H1 (cell line): ENCODE data around the gene ZDHHC3. TPM values are rescaled to one million over a fixed set of nuclear protein-coding genes. Genes with fewer than 3 reads are reported as not detected.

Experiments used
- CTCF ChIA-PET: fragments of 300-600 bp; sonication (Branson Sonifier 250); formaldehyde crosslinking; loops from one replicate; lab custom pipeline; 2021; ENCODE audit not compliant: partially characterized antibody; lab: Charles Lee
- POLR2A ChIA-PET: fragments of 300-600 bp; sonication (Branson Sonifier 250); formaldehyde crosslinking; loops from one replicate; lab custom pipeline; 2021; ENCODE audit warnings: inconsistent platforms; ENCODE audit not compliant: partially characterized antibody; lab: Charles Lee
- DNase-seq, 2 experiments: peaks; one replicate each; pipeline versions ENCODE4 v3.0.0 to v3.0.0-alpha.2; 2010 to 2022; ENCODE audit warnings: low spot score in 2 of 2, low read depth in 1 of 2, mixed read lengths in 1 of 2
- FAIRE-seq: peaks from 2 replicates; lab custom pipeline; 2011; peaks lifted over from hg19 to GRCh38; lab: Jason Lieb, UNC
- H2AFZ ChIP-seq: 2 replicates; pipeline ENCODE4 v1.8.1; 2012; ENCODE audit warnings: low read length, inconsistent platforms
- H2AK5ac ChIP-seq: 2 replicates; pipeline ENCODE4 v1.6.1; 2013; ENCODE audit warnings: low read depth, low read length
- H2BK120ac ChIP-seq: replicated peaks from 2 replicates; pipeline ENCODE3; 2013; ENCODE audit warnings: low read depth, low read length, inconsistent platforms
- H2BK12ac ChIP-seq: 2 replicates; pipeline ENCODE4 v1.6.1; 2013; ENCODE audit warnings: low read depth, low read length
- H2BK15ac ChIP-seq: 2 replicates; pipeline ENCODE4 v1.6.1; 2013; ENCODE audit warnings: low read length
- H2BK20ac ChIP-seq: 2 replicates; pipeline ENCODE4 v1.6.1; 2013; ENCODE audit warnings: low read length
- H2BK5ac ChIP-seq: 2 replicates; pipeline ENCODE4 v1.6.1; 2013; ENCODE audit warnings: low read depth, low read length
- H3K14ac ChIP-seq: 2 replicates; pipeline ENCODE4 v1.6.1; 2013; ENCODE audit warnings: inconsistent platforms; ENCODE audit not compliant: insufficient read length
- H3K18ac ChIP-seq: 2 replicates; pipeline ENCODE4 v1.6.1; 2013; ENCODE audit warnings: low read length; ENCODE audit errors: extremely low read depth
- H3K23ac ChIP-seq: 2 replicates; pipeline ENCODE4 v1.6.1; 2013; ENCODE audit warnings: inconsistent platforms; ENCODE audit not compliant: insufficient read length
- H3K23me2 ChIP-seq: 2 replicates; pipeline ENCODE4 v1.6.1; 2013; ENCODE audit warnings: low read depth, low read length
- H3K27ac ChIP-seq: 2 replicates; pipeline ENCODE4 v1.6.1; 2011; ENCODE audit warnings: low read depth, low read length, inconsistent platforms
- H3K27me3 ChIP-seq, 4 experiments: replicated peaks in 1 of 4; 1 replicate in 1 of 4; 2 replicates in 3 of 4; pipeline versions ENCODE4 v1.6.1 to v1.8.1; 2011 to 2013; ENCODE audit warnings: low read length in 3 of 4, mild to moderate bottlenecking in 3 of 4, inconsistent platforms in 2 of 4, mixed read lengths in 2 of 4, moderate library complexity in 1 of 4; ENCODE audit not compliant: control insufficient read depth in 3 of 4, insufficient read depth in 3 of 4; ENCODE audit errors: extremely low read depth in 1 of 4
- H3K36me3 ChIP-seq, 4 experiments: 2 replicates each; pipeline versions ENCODE4 v1.6.1 to v1.8.1; 2011 to 2013; ENCODE audit warnings: mild to moderate bottlenecking in 4 of 4, low read length in 3 of 4, moderate library complexity in 2 of 4, control low read depth in 1 of 4, inconsistent platforms in 1 of 4; ENCODE audit not compliant: insufficient read depth in 4 of 4, control insufficient read depth in 2 of 4
- H3K4ac ChIP-seq: replicated peaks from 2 replicates; pipeline ENCODE3; 2013; ENCODE audit warnings: low read length, low read depth, mixed read lengths, inconsistent platforms; ENCODE audit not compliant: insufficient read length
- H3K4me1 ChIP-seq, 4 experiments: replicated peaks in 1 of 4; 1 replicate in 1 of 4; 2 replicates in 3 of 4; pipeline versions ENCODE4 v1.6.1 to v1.8.1; 2011 to 2013; ENCODE audit warnings: low read length in 3 of 4, inconsistent platforms in 2 of 4, mixed read lengths in 1 of 4; ENCODE audit not compliant: insufficient read depth in 4 of 4, control insufficient read depth in 3 of 4
- H3K4me2 ChIP-seq, 2 experiments: 2 replicates each; pipeline versions ENCODE4 v1.6.1 to v1.8.1; 2011 to 2013; ENCODE audit warnings: low read depth in 2 of 2, low read length in 2 of 2, control low read depth in 1 of 2, inconsistent platforms in 1 of 2, mild to moderate bottlenecking in 1 of 2; ENCODE audit not compliant: insufficient read depth in 1 of 2
- H3K4me3 ChIP-seq, 4 experiments: fragments of 200-600, 300-600 bp in 1 of 4; sonication (generic), shearing (Covaris generic), sonication (Bioruptor Twin) in 1 of 4; 2 replicates each; pipeline versions ENCODE4 v1.5.1 to v1.8.1; 2011 to 2016; ENCODE audit warnings: low read length in 4 of 4, low read depth in 3 of 4, control low read depth in 2 of 4, inconsistent platforms in 2 of 4, mild to moderate bottlenecking in 2 of 4, mixed read lengths in 1 of 4, moderate library complexity in 1 of 4; ENCODE audit not compliant: insufficient read depth in 2 of 4; ENCODE audit errors: extremely low read depth in 1 of 4
- H3K56ac ChIP-seq: replicated peaks from 2 replicates; pipeline ENCODE3; 2013; ENCODE audit warnings: low read depth, mild to moderate bottlenecking, mixed read lengths, low read length, inconsistent platforms; ENCODE audit not compliant: insufficient read length
- H3K79me1 ChIP-seq: 2 replicates; pipeline ENCODE4 v1.6.1; 2013; ENCODE audit warnings: low read depth, low read length, control low read depth
- H3K79me2 ChIP-seq, 2 experiments: 2 replicates each; pipeline versions ENCODE4 v1.6.1 to v1.8.1; 2012 to 2013; ENCODE audit warnings: low read length in 2 of 2, mild to moderate bottlenecking in 2 of 2, inconsistent platforms in 1 of 2; ENCODE audit not compliant: insufficient read depth in 2 of 2, control insufficient read depth in 1 of 2
- H3K9ac ChIP-seq, 4 experiments: replicated peaks in 1 of 4; 1 replicate in 1 of 4; 2 replicates in 3 of 4; pipeline versions ENCODE4 v1.6.1 to v1.8.1; 2011 to 2013; ENCODE audit warnings: low read depth in 3 of 4, low read length in 3 of 4, control low read depth in 2 of 4, mild to moderate bottlenecking in 2 of 4, moderate library complexity in 2 of 4, inconsistent platforms in 1 of 4; ENCODE audit errors: extremely low read depth in 1 of 4
- H3K9me3 ChIP-seq, 2 experiments: 2 replicates each; pipeline versions ENCODE4 v1.6.1 to v1.8.1; 2012 to 2013; ENCODE audit warnings: mild to moderate bottlenecking in 2 of 2, moderate library complexity in 2 of 2, control low read depth in 1 of 2, inconsistent platforms in 1 of 2, low read depth in 1 of 2, low read length in 1 of 2, mixed read lengths in 1 of 2; ENCODE audit not compliant: insufficient read depth in 2 of 2
- H4K20me1 ChIP-seq, 2 experiments: replicated peaks in 1 of 2; 2 replicates each; pipeline versions ENCODE3 to v1.8.1; 2011 to 2013; ENCODE audit warnings: inconsistent platforms in 2 of 2, low read length in 2 of 2, mild to moderate bottlenecking in 1 of 2; ENCODE audit not compliant: insufficient read depth in 2 of 2, control insufficient read depth in 1 of 2
- H4K5ac ChIP-seq: 2 replicates; pipeline ENCODE4 v1.6.1; 2013; ENCODE audit warnings: low read length, low read depth, mixed read lengths, inconsistent platforms; ENCODE audit not compliant: insufficient read length
- H4K8ac ChIP-seq: 2 replicates; pipeline ENCODE4 v1.8.0; 2013; ENCODE audit warnings: mild to moderate bottlenecking, moderate library complexity, low read length, inconsistent platforms; ENCODE audit not compliant: insufficient read depth; ENCODE audit errors: extremely low read depth
- H4K91ac ChIP-seq: replicated peaks from 2 replicates; pipeline ENCODE3; 2013; ENCODE audit warnings: low read length, mixed read lengths, inconsistent platforms; ENCODE audit not compliant: insufficient read length
- CEBPB ChIP-seq: IDR thresholded peaks from 2 replicates; pipeline ENCODE4 v1.6.1; 2012; ENCODE audit warnings: low read depth, low read length
- KDM1A ChIP-seq: fragments of 200-600, 300-600 bp; sonication (generic); IDR thresholded peaks from 2 replicates; pipeline ENCODE4 v1.7.1; 2016; ENCODE audit warnings: mild to moderate bottlenecking, low read length, borderline replicate concordance
- NANOG ChIP-seq: IDR thresholded peaks from 2 replicates; pipeline ENCODE4 v1.6.1; 2011; ENCODE audit warnings: low read length, low read depth, mild to moderate bottlenecking, inconsistent platforms; ENCODE audit not compliant: insufficient read depth, poor library complexity, severe bottlenecking
- WGBS, 2 experiments: shearing (Covaris generic) in 1 of 2; methylation state at CpG; one replicate each; pipeline versions ENCODE4 v1.1.6 to v1.1.7; 2013 to 2015; ENCODE audit warnings: low lambda C conversion rate in 2 of 2, mixed read lengths in 2 of 2, inconsistent platforms in 1 of 2, low coverage in 1 of 2, missing lambda C conversion rate in 1 of 2; ENCODE audit not compliant: insufficient replicate concordance in 2 of 2, insufficient coverage in 1 of 2, insufficient read length in 1 of 2; ENCODE audit errors: extremely low coverage in 1 of 2, missing lambda C conversion rate in 1 of 2; 5-methylcytosine and 5-hydroxymethylcytosine counted together
- polyA plus RNA-seq, 7 experiments: library from polyadenylated mRNA; depleted of rRNA in 3 of 7; stranded (reverse) in 5 of 7; unstranded in 2 of 7; fragments of >200 nt in 5 of 7; fragments of 200-250 nt in 2 of 7; gene quantifications; 1 replicate in 5 of 7; 2 replicates in 1 of 7; 4 replicates in 1 of 7; pipeline versions ENCODE4 v1.2.1 to v1.2.3, GENCODE V29; 2011 to 2013; ENCODE audit warnings: missing spikeins in 2 of 7, mixed read lengths in 2 of 7
- total RNA-seq: library from RNA; stranded (reverse); fragmentation: NEBNext Ultra II Directional; extraction: Animal tissue kit (Norgen Biotek cat#: 25700); gene quantifications from 2 replicates; pipeline ENCODE4 v1.2.1, GENCODE V29; 2021
- TF ChIP-seq, protein P1 (sequence below): IDR thresholded peaks from 2 replicates; pipeline ENCODE4 v1.6.1; 2012; ENCODE audit warnings: low read length, inconsistent platforms

The ZDHHC3 gene
- total and polyA plus RNA-seq, 2 of the 8 experiments (the other 6 are each of a cell fraction or from before 2014, with no cell fraction given) = 77.4 to 88.7 TPM

DNA sequence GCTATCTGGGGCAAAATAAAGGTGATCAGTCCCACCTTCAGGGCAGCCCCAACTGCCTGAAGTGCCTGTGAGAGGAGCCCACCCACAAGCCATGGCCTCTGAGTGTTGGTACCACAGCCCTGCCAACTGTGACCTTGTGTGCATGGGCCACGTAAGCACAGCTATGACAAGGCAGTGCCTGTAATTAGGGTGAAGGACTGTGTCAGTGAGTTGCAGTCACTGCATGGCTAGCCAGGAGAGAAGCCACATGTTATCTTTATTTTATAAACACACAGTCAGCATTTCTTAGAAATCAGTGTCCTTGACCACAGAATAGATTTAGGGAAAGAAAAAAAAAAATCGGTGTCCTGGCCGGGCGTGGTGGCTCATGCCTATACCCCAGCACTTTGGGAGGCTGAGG lies 24.8 kb upstream of the ZDHHC3 start:
- Histone ChIP-seq H2BK12ac (no peak overlapping the region), H3K4me1 (no peaks in the 10 kb centered on the region), H4K91ac (no peak overlapping the region), H3K56ac (no peak overlapping the region), H3K9ac (no peak overlapping the region), H3K23me2 (no peaks in the 10 kb centered on the region), H3K4ac (no peak overlapping the region), H3K4me3 (no peak overlapping the region), H3K4me2 (no peak overlapping the region), H2BK5ac (no peak overlapping the region), H2AFZ (no peak overlapping the region), H4K20me1 (peaks cover 3 to 6% of the 10 kb centered on the region in 2 experiments), H4K5ac (no peak overlapping the region), H3K14ac (no peak overlapping the region), H3K27ac (no peak overlapping the region), H3K27me3 (no peaks in the 10 kb centered on the region), H2BK120ac (no peak overlapping the region), H3K23ac (no peak overlapping the region), H3K18ac (no peak overlapping the region), H2BK15ac (no peak overlapping the region), H4K8ac (no peak overlapping the region), H3K9me3 (peaks cover 4 to 11% of the 10 kb centered on the region in 2 experiments; a peak in 3 of 4 replicates), H3K36me3 (peaks cover 22 to 88% (median 70%) of the 10 kb centered on the region in 4 experiments), H2BK20ac (no peak overlapping the region), H2AK5ac (no peak overlapping the region), H3K79me1 (peaks cover 2% of the 10 kb centered on the region), H3K79me2 (peaks cover 0 to 2% of the 10 kb centered on the region in 2 experiments; a peak in 1 of 4 replicates)
- POLR2A ChIA-PET = interaction anchor here (0.8 kb wide), 1 partner anchor 23 kb away, joined by 3 read pairs; no protein-coding TSS in a partner anchor
- CTCF ChIA-PET = interaction anchor here (5.5 kb wide), 1 partner anchor 9 kb away, joined by 37 read pairs; no protein-coding TSS in a partner anchor
- DNase-seq (no peak), FAIRE-seq (no peak)
- TF ChIP-seq, protein P1, sequence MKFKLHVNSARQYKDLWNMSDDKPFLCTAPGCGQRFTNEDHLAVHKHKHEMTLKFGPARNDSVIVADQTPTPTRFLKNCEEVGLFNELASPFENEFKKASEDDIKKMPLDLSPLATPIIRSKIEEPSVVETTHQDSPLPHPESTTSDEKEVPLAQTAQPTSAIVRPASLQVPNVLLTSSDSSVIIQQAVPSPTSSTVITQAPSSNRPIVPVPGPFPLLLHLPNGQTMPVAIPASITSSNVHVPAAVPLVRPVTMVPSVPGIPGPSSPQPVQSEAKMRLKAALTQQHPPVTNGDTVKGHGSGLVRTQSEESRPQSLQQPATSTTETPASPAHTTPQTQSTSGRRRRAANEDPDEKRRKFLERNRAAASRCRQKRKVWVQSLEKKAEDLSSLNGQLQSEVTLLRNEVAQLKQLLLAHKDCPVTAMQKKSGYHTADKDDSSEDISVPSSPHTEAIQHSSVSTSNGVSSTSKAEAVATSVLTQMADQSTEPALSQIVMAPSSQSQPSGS = no peak
- TF ChIP-seq CEBPB (no peak), NANOG (no peak), KDM1A (no peak)
- WGBS, 2 experiments = 76% methylated on average over 4 of the region's 4 CpGs; no CpG with 5 or more reads in 1 of the 2 experiments
